CD4-positive, alpha-beta T cell (primary cell): ENCODE data around the gene RMRP. TPM values are rescaled to one million over a fixed set of nuclear protein-coding genes. Genes with fewer than 3 reads are reported as not detected.

Source experiments
- ATAC-seq: fragments of 200-7000 bp; cut with Tn5 transposase; one replicate; pipeline ENCODE4 v1.10.0; 2022; ENCODE audit warnings: mild to moderate bottlenecking; ENCODE audit not compliant: poor library complexity
- CTCF ChIA-PET: fragments of 350-600 bp; sonication (Branson Sonifier 250); formaldehyde crosslinking; loops from one replicate; lab custom pipeline; 2021; ENCODE audit warnings: antibody characterized with exemption, inconsistent platforms; lab: Charles Lee
- POLR2A ChIA-PET: fragments of 350-600 bp; sonication (Branson Sonifier 250); formaldehyde crosslinking; loops from one replicate; lab custom pipeline; 2021; ENCODE audit warnings: antibody characterized with exemption, inconsistent platforms; lab: Charles Lee
- DNase-seq, 14 experiments: peaks; one replicate each; pipeline ENCODE4 v3.0.0-alpha.2; 2013 to 2020; ENCODE audit warnings: mixed read lengths in 2 of 14
- H3K27ac ChIP-seq, 2 donors: one replicate each; pipeline versions ENCODE4 v1.5.1 to v1.7.0; 2013; ENCODE audit warnings: low read length in 2 of 2, low read depth in 1 of 2, mild to moderate bottlenecking in 1 of 2
- H3K27me3 ChIP-seq, 2 experiments: 1 replicate in 1 of 2; 2 replicates in 1 of 2; pipeline versions ENCODE4 v1.6.1 to v1.7.0; 2013; ENCODE audit warnings: low read length in 2 of 2, control low read depth in 1 of 2, mild to moderate bottlenecking in 1 of 2, moderate library complexity in 1 of 2; ENCODE audit not compliant: insufficient read depth in 2 of 2, control insufficient read depth in 1 of 2
- H3K36me3 ChIP-seq: one replicate; pipeline ENCODE4 v1.6.1; 2013; ENCODE audit warnings: low read length, control low read depth; ENCODE audit not compliant: insufficient read depth
- H3K4me1 ChIP-seq: one replicate; pipeline ENCODE4 v1.6.1; 2013; ENCODE audit warnings: low read length, control low read depth; ENCODE audit not compliant: insufficient read depth
- H3K4me3 ChIP-seq: one replicate; pipeline ENCODE4 v1.5.1; 2013; ENCODE audit warnings: mild to moderate bottlenecking, low read length, moderate library complexity
- H3K9me3 ChIP-seq, 2 experiments: 1 replicate in 1 of 2; 2 replicates in 1 of 2; pipeline versions ENCODE4 v1.6.1 to v1.7.0; 2013; ENCODE audit warnings: low read length in 2 of 2, mild to moderate bottlenecking in 2 of 2, control low read depth in 1 of 2, moderate library complexity in 1 of 2; ENCODE audit not compliant: control insufficient read depth in 1 of 2, insufficient read depth in 1 of 2
- H3K27ac Mint-ChIP-seq: one replicate; pipeline ENCODE4 v1.8.0; 2020; ENCODE audit warnings: mixed read lengths
- H3K27me3 Mint-ChIP-seq: one replicate; pipeline ENCODE4 v1.8.0; 2021; ENCODE audit warnings: mixed read lengths
- H3K36me3 Mint-ChIP-seq: one replicate; pipeline ENCODE4 v1.8.0; 2021; ENCODE audit warnings: low read depth, mixed read lengths
- H3K4me1 Mint-ChIP-seq: one replicate; pipeline ENCODE4 v1.8.0; 2021; ENCODE audit warnings: low read depth, mixed read lengths
- H3K4me3 Mint-ChIP-seq: one replicate; pipeline ENCODE4 v1.8.0; 2020; ENCODE audit warnings: mild to moderate bottlenecking, mixed read lengths
- H3K9me3 Mint-ChIP-seq: one replicate; pipeline ENCODE4 v1.8.0; 2020; ENCODE audit warnings: mixed read lengths
- CTCF ChIP-seq: fragments of 200-600 bp; IDR thresholded peaks from one replicate; pipeline ENCODE4 v1.8.0; 2022; ENCODE audit warnings: antibody characterized with exemption, mild to moderate bottlenecking
- intact Hi-C, 2 experiments: fragments of 100-400 bp; cut with DNase I in 1 of 2; cut with micrococcal nuclease in 1 of 2; formaldehyde crosslinking; loops; one replicate each; pipeline versions ENCODE4 v1.15.1 to v1.9.0; 2023 to 2025; cut with DNase I, micrococcal nuclease
- total RNA-seq, 174 experiments: library from RNA in 2 of 174; stranded (reverse) in 2 of 174; gene quantifications; one replicate each; pipeline ENCODE4 v1.2.3 and lab custom pipeline; 2021 to 2026

The RMRP gene
- total RNA-seq, 2 experiments from 2014 or later: 14,857 to 24,615 TPM

- POLR2A ChIA-PET: interaction anchor here (1.0 to 1.5 kb wide), 2 partner anchors 12 to 18 kb away, joined by 3 to 4 read pairs; no protein-coding TSS in a partner anchor
- DNase-seq: no peak
- no peak overlapping the region for H3K27ac Mint-ChIP-seq
Observed at GRCh38 chr9:35628389-35628991, 29.3 kb downstream of the RMRP start.

GRCh38 chr9:35627575-35627974, 30.2 kb downstream of the RMRP start:
- ATAC-seq (no peak), DNase-seq (no peak)
- no peaks in the 10 kb centered on the region for H3K9me3 ChIP-seq
- TF ChIP-seq CTCF: no peak
- Mint-ChIP-seq H3K4me1 (no peaks in the 10 kb centered on the region), H3K27ac (no peak overlapping the region), H3K4me3 (no peak overlapping the region), H3K36me3 (no peaks in the 10 kb centered on the region), H3K9me3 (no peaks in the 10 kb centered on the region), H3K27me3 (no peaks in the 10 kb centered on the region)
- ChIA-PET CTCF (no interaction called here), POLR2A (no interaction called here)
- no peaks in the 10 kb centered on the region for H3K27me3 ChIP-seq
- H3K27ac ChIP-seq: no peak overlapping the region
- intact Hi-C loops: no loop called here
- no peaks in the 10 kb centered on the region for H3K36me3 ChIP-seq
- no peaks in the 10 kb centered on the region for H3K4me1 ChIP-seq
- no peak overlapping the region for H3K4me3 ChIP-seq

More at GRCh38 chr9:35628389-35628991, 29.3 kb downstream of the RMRP start:
- H3K9me3 Mint-ChIP-seq: no peaks in the 10 kb centered on the region
- no peaks in the 10 kb centered on the region for H3K27me3 ChIP-seq
- no peak overlapping the region for H3K27ac ChIP-seq
- H3K4me1 Mint-ChIP-seq: no peaks in the 10 kb centered on the region
- no peaks in the 10 kb centered on the region for H3K9me3 ChIP-seq
- CTCF ChIA-PET: interaction anchor here (0.9 kb wide), 1 partner anchor 17 kb away, joined by 3 read pairs; no protein-coding TSS in a partner anchor
- no peaks in the 10 kb centered on the region for H3K27me3 Mint-ChIP-seq
- TF ChIP-seq CTCF: no peak
- H3K36me3 ChIP-seq: no peaks in the 10 kb centered on the region
- no peak overlapping the region for H3K4me3 ChIP-seq
- no peak for ATAC-seq
- intact Hi-C loops: no loop called here
- no peaks in the 10 kb centered on the region for H3K36me3 Mint-ChIP-seq
- H3K4me1 ChIP-seq: no peaks in the 10 kb centered on the region
- no peak overlapping the region for H3K4me3 Mint-ChIP-seq

- Mint-ChIP-seq H3K36me3 (no peaks in the 10 kb centered on the region), H3K27ac (peak overlapping the region; percentile 66), H3K9me3 (no peaks in the 10 kb centered on the region), H3K4me1 (peaks cover 43% of the 10 kb centered on the region), H3K4me3 (no peak overlapping the region), H3K27me3 (no peaks in the 10 kb centered on the region)
- Histone ChIP-seq H3K36me3 (no peaks in the 10 kb centered on the region), H3K27ac (peak overlapping the region in 1 of 2 donors; percentile 20), H3K4me3 (no peak overlapping the region), H3K4me1 (peaks cover 40% of the 10 kb centered on the region), H3K9me3 (no peaks in the 10 kb centered on the region), H3K27me3 (no peaks in the 10 kb centered on the region)
- CTCF ChIA-PET: interaction anchor here (0.5 to 1.5 kb wide), 3 partner anchors 9 to 861 kb away, joined by 3 to 5 read pairs (median 3); no protein-coding TSS in a partner anchor
- no peak for TF ChIP-seq CTCF
- no peak for ATAC-seq
- DNase-seq: no peak
- intact Hi-C loops: loop anchor here (5.0 kb wide), 1 partner anchor 38 kb away; the partner anchor contains the start of genes CCDC107 (in 2 of the 2) and RMRP (in 2 of the 2)
- POLR2A ChIA-PET: interaction anchor here (0.8 to 2.1 kb wide), 6 partner anchors 21 to 326 kb away, joined by 3 to 12 read pairs (median 7); partner anchors contain the start of genes CCDC107, RMRP and SIT1
Observed at GRCh38 chr9:35619800-35620158, 38.0 kb downstream of the RMRP start.
